Thoracic aorta (tissue), 2 donors: ENCODE measurements around the gene GPR18. TPM values are rescaled to one million over a fixed set of nuclear protein-coding genes. Genes with fewer than 3 reads are reported as not detected.
"Not testable (repeated sequence)": the region's sequence is repeated elsewhere in the genome, so short reads cannot be mapped to it uniquely, and the experiment has no call there.

Experiments used
- ATAC-seq: fragments of 150-250 bp; one replicate; pipeline ENCODE4 v1.8.0; 2017; ENCODE audit warnings: low read depth; ENCODE audit not compliant: insufficient number of reproducible peaks, low FRiP score
- DNase-seq: peaks from one replicate; pipeline ENCODE4 v3.0.0-alpha.2; 2020; ENCODE audit warnings: low spot score
- H3K27ac ChIP-seq, 2 donors: fragments of 200-600 bp; sonication (generic); 1 replicate in 1 of 2; 2 replicates in 1 of 2; pipeline ENCODE4 v1.5.1; 2016; ENCODE audit warnings: mild to moderate bottlenecking in 2 of 2, moderate library complexity in 2 of 2
- H3K27me3 ChIP-seq: fragments of 200-600 bp; sonication (generic); replicated peaks from 2 replicates; pipeline ENCODE4 v1.6.0; 2016; ENCODE audit warnings: mild to moderate bottlenecking; ENCODE audit not compliant: insufficient read depth
- H3K36me3 ChIP-seq: fragments of 200-600 bp; sonication (generic); one replicate; pipeline ENCODE4 v1.5.1; 2016
- H3K4me1 ChIP-seq, 2 donors: fragments of 200-600 bp; sonication (generic); 1 replicate in 1 of 2; 2 replicates in 1 of 2; pipeline versions ENCODE4 v1.5.1 to v1.6.0; 2016; ENCODE audit warnings: low read depth in 2 of 2, mild to moderate bottlenecking in 1 of 2; ENCODE audit not compliant: control insufficient read depth in 1 of 2
- H3K4me3 ChIP-seq: fragments of 200-600 bp; sonication (generic); 2 replicates; pipeline ENCODE4 v1.5.1; 2016; ENCODE audit warnings: mild to moderate bottlenecking
- H3K9me3 ChIP-seq: fragments of 200-600 bp; sonication (generic); 2 replicates; pipeline ENCODE4 v1.5.1; 2016
- CTCF ChIP-seq: fragments of 200-600 bp; sonication (generic); IDR thresholded peaks from one replicate; pipeline ENCODE4 v1.5.1; 2019; ENCODE audit warnings: antibody characterized with exemption
- total RNA-seq, 2 donors: library from RNA; depleted of rRNA; stranded (reverse); fragments of >200 nt; gene quantifications; one replicate each; pipeline versions ENCODE4 v1.1.0 to v1.2.3, GENCODE V29; 2016

The GPR18 gene
- total RNA-seq, 2 donors from 2014 or later, result not detected

GRCh38 chr13:99231721-99232120, 26.5 kb downstream of the GPR18 start:
- no peak for TF ChIP-seq CTCF
- no peak for ATAC-seq

GRCh38 chr13:99230991-99231390, 27.2 kb downstream of the GPR18 start:
- Histone ChIP-seq H3K36me3 (no peaks in the 10 kb centered on the region), H3K27ac (no peak overlapping the region), H3K4me1 (peaks cover 18 to 20% of the 10 kb centered on the region in 2 donors), H3K4me3 (no peak overlapping the region), H3K27me3 (no peaks in the 10 kb centered on the region), H3K9me3 (no peaks in the 10 kb centered on the region)
- no peak for DNase-seq
- no peak for ATAC-seq
- no peak for TF ChIP-seq CTCF

More at GRCh38 chr13:99231721-99232120, 26.5 kb downstream of the GPR18 start:
- H3K9me3 ChIP-seq, result no peaks in the 10 kb centered on the region
- no peak overlapping the region for H3K4me3 ChIP-seq
- no peaks in the 10 kb centered on the region for H3K36me3 ChIP-seq
- peaks cover 12 to 15% of the 10 kb centered on the region in 2 donors for H3K4me1 ChIP-seq
- no peaks in the 10 kb centered on the region for H3K27me3 ChIP-seq
- no peak overlapping the region for H3K27ac ChIP-seq
- no peak for DNase-seq

- not testable (repeated sequence) for ATAC-seq, H3K27ac ChIP-seq
These were observed 27.6 kb downstream of the GPR18 start for GRCh38 chr13:99230588-99230987.

GRCh38 chr13:99228737-99229691, 29.2 kb downstream of the GPR18 start:
- Histone ChIP-seq H3K4me3 (peak overlapping the region; percentile 26), H3K36me3 (no peaks in the 10 kb centered on the region), H3K27me3 (no peaks in the 10 kb centered on the region), H3K9me3 (no peaks in the 10 kb centered on the region), H3K27ac (peak overlapping the region in 1 of 2 donors; percentile 9), H3K4me1 (peaks cover 25% of the 10 kb centered on the region in 2 donors)
- ATAC-seq (no peak), DNase-seq (no peak)
- no peak for TF ChIP-seq CTCF

More at GRCh38 chr13:99230588-99230987, 27.6 kb downstream of the GPR18 start:
- not testable (repeated sequence) for H3K4me3 ChIP-seq, H3K36me3 ChIP-seq, H3K9me3 ChIP-seq, H3K27me3 ChIP-seq, DNase-seq
- H3K4me1 ChIP-seq, result peaks cover 21 to 22% of the 10 kb centered on the region in 2 donors

GRCh38 chr13:99227909-99228688, 30.1 kb downstream of the GPR18 start:
- Histone ChIP-seq H3K9me3 (no peaks in the 10 kb centered on the region), H3K36me3 (no peaks in the 10 kb centered on the region), H3K27me3 (no peaks in the 10 kb centered on the region), H3K4me1 (peaks cover 29 to 31% of the 10 kb centered on the region in 2 donors), H3K4me3 (peak overlapping the region; percentile 10), H3K27ac (no peak overlapping the region)
- no peak for ATAC-seq
- DNase-seq, result no peak
- TF ChIP-seq CTCF, result no peak
